Measurements from ENCODE around the gene TPP1.

DNA sequence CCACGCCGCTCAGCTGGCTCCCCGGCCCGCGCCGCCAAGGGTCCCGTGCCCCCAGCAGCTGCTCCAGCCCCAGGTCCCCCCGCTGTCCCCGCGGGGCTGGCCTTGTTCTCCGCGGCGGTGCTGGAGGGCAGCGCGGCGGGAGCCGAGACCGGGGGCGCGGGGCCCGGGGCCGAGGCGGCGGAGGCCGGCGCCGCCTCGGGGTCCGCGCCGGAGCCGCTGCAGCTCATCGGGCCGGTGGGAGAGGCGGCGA lies 7.3 kb downstream of the TPP1 start:
- no peak for TF ChIP-seq POLR2A (IDR thresholded peaks at IDR 0.05)
- TF ChIP-seq, protein P1, sequence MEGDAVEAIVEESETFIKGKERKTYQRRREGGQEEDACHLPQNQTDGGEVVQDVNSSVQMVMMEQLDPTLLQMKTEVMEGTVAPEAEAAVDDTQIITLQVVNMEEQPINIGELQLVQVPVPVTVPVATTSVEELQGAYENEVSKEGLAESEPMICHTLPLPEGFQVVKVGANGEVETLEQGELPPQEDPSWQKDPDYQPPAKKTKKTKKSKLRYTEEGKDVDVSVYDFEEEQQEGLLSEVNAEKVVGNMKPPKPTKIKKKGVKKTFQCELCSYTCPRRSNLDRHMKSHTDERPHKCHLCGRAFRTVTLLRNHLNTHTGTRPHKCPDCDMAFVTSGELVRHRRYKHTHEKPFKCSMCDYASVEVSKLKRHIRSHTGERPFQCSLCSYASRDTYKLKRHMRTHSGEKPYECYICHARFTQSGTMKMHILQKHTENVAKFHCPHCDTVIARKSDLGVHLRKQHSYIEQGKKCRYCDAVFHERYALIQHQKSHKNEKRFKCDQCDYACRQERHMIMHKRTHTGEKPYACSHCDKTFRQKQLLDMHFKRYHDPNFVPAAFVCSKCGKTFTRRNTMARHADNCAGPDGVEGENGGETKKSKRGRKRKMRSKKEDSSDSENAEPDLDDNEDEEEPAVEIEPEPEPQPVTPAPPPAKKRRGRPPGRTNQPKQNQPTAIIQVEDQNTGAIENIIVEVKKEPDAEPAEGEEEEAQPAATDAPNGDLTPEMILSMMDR (IDR thresholded peaks at IDR 0.05), result no peak
